LNCAP (cell line): ENCODE data around the gene OR13C8.

Experiments
- CTCF ChIP-seq: fragments of 450-650 bp; IDR thresholded peaks from 2 replicates; pipeline ENCODE4 v1.5.1; 2017; ENCODE audit warnings: mild to moderate bottlenecking

Gene OR13C8

GRCh38 chr9:104618104-104618503 lies 49.1 kb downstream of the OR13C8 start, which contains the start of gene OR13C9:
TSS of gene OR13C9 (minus strand) at chr9:104618204. CDS start at chr9:104618204, 0 bp downstream.
- TF ChIP-seq CTCF, result no peak
